Subcutaneous abdominal adipose tissue (tissue), 5 donors: ENCODE data around the gene DGUOK.

Source experiments
- H3K27ac ChIP-seq: one replicate; pipeline ENCODE4 v1.7.0; 2013; ENCODE audit warnings: low read depth, mild to moderate bottlenecking, inconsistent platforms, low read length, moderate library complexity
- H3K27me3 ChIP-seq, 5 donors: one replicate each; pipeline ENCODE4 v1.7.0; 2013; ENCODE audit warnings: low read length in 5 of 5, inconsistent platforms in 1 of 5; ENCODE audit not compliant: control insufficient read depth in 5 of 5, insufficient read depth in 4 of 5
- H3K36me3 ChIP-seq, 5 donors: one replicate each; pipeline ENCODE4 v1.7.0; 2013; ENCODE audit warnings: low read length in 5 of 5; ENCODE audit not compliant: control insufficient read depth in 5 of 5, insufficient read depth in 5 of 5
- H3K4me1 ChIP-seq, 5 donors: one replicate each; pipeline ENCODE4 v1.7.0; 2013; ENCODE audit warnings: low read length in 5 of 5, mild to moderate bottlenecking in 3 of 5, moderate library complexity in 1 of 5; ENCODE audit not compliant: control insufficient read depth in 5 of 5, insufficient read depth in 5 of 5
- H3K4me3 ChIP-seq, 5 donors: one replicate each; pipeline ENCODE4 v1.7.0; 2013; ENCODE audit warnings: low read length in 5 of 5, low read depth in 1 of 5
- H3K9ac ChIP-seq, 5 donors: one replicate each; pipeline ENCODE4 v1.7.0; 2013; ENCODE audit warnings: low read length in 5 of 5, mild to moderate bottlenecking in 4 of 5, moderate library complexity in 3 of 5
- H3K9me3 ChIP-seq, 5 donors: one replicate each; pipeline ENCODE4 v1.7.0; 2013; ENCODE audit warnings: low read length in 5 of 5; ENCODE audit not compliant: control insufficient read depth in 5 of 5
- donor health status: healthy.
- donor health status: healthy.
- donor health status: healthy.
- donor health status: healthy.
- donor health status: healthy.

The DGUOK gene

DNA sequence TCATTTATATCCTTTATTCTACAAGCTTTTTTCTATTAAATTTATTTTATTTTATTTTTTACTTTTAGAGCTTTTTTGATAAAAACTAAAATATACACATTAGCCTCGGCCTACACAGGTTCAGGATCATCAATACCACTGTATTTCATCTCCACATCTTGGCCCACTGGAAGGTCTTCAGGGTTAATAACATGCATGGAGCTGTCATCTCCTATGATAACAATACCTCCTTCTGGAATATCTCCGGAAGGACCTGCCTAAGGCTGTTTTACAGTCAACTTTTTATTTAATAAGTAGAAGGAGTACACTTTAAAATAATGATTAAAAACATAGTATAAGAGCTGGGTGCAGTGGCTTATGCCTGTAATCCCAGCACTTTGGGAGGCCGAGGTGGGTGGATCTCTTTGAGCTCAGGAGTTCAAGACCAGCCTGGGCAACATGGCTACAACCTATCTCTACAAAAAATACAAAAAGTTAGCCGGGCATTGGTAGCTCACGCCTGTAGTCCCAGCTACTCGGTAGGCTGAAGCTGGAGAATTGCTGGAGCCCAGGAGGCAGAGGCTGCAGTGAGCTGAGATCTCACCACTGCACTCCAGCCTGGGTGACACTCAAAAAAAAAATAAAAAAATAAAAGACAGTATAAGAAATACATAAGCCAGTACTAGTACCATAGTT lies 15.7 kb upstream of the DGUOK start:
- Histone ChIP-seq H3K36me3 (no peaks in the 10 kb centered on the region), H3K9ac (no peak overlapping the region), H3K27ac (no peak overlapping the region), H3K9me3 (no peaks in the 10 kb centered on the region), H3K4me3 (no peak overlapping the region), H3K4me1 (peaks cover 0 to 2% (median 0%) of the 10 kb centered on the region in 5 donors), H3K27me3 (no peaks in the 10 kb centered on the region)

DNA sequence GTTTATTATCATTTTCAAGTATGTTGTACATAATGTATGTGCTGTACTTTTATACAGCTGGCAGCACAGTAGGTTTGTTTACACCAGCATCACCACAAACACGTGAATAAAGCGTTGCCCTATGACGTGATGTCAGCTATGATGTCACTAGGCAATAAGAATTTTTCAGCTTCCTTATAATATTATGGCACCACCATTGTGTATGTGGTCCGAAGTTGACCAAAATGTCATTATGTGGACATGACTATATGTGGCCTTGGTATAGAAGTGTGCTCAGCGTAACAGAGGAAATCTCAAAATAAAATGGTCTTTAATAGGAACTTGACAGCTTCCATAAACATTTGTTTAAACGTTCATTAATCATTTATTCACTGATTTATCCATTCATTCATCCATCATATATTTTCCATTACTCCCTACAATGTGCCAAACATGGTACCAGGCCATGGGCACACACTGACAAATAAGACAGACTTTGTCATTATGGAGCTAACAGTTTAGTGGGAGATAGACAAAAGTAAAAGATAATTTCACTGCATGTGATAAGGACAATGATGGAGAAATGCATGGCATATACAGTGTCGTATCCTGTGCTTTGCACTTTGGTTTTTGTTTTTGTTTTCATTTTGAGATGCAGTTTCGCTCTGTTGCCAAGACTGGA lies 15.0 kb upstream of the DGUOK start:
- Histone ChIP-seq H3K27me3 (no peaks in the 10 kb centered on the region), H3K4me3 (no peak overlapping the region), H3K4me1 (peaks cover 0 to 2% (median 0%) of the 10 kb centered on the region in 5 donors), H3K27ac (no peak overlapping the region), H3K9ac (no peak overlapping the region), H3K9me3 (no peaks in the 10 kb centered on the region), H3K36me3 (no peaks in the 10 kb centered on the region)

DNA sequence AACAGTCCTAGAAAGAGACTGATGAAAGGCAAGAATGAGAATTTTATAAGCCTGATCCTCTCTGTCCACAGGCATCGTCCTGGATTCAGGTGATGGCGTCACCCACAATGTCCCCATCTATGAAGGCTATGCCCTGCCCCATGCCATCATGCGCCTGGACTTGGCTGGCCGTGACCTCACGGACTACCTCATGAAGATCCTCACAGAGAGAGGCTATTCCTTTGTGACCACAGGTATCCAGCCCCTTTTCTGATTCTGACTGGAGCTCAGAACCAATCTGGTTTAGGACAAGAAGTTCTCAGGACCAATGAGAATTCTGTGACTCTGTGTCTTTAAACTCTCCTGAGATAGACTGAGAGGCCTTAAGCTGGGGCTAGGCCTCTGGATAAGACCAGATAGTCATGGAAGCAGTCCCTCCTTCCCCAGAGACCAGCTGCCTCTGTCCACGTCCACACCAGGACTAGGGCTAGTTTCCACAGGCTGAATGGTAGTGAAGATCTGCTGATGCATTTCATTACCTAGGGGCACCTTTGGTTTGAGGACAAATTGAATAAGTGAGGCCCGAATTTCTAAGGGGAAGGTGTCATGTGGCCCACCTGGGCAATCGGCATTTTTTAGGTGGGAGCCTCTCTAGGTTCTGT lies 13.1 kb upstream of the DGUOK start:
- Histone ChIP-seq H3K9me3 (no peaks in the 10 kb centered on the region), H3K4me3 (no peak overlapping the region), H3K9ac (no peak overlapping the region), H3K27me3 (no peaks in the 10 kb centered on the region), H3K36me3 (no peaks in the 10 kb centered on the region), H3K4me1 (no peaks in the 10 kb centered on the region), H3K27ac (no peak overlapping the region)

GRCh38 chr2:73914667-73915066 lies 12.0 kb upstream of the DGUOK start:
- H3K4me3 ChIP-seq, result no peak overlapping the region
- no peak overlapping the region for H3K27ac ChIP-seq

DNA sequence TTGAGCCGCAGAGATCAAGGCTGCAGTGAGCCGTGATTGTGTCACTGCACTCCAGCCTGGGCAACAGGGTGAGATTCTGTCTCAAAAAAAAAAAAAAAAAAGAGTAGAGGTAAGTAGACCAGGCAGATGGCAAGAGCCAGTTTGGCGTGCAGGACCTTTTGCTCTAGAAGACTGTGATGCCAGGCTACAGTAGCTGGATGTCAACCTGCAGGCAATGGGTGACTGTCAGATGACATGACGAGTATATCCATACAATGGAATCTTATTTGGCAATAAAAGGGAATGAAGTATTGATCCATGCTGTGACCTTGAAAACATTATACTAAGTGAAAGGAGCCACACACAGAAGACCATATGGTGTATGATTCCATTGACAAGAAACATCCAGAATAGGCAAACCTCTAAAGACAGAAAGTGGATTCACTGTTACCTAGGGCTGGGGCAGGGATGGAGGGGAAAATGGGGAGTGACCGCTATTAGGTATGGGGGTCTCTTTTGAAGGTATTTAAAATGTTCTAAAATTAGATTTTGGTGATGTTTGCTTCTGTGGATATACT lies 11.2 kb upstream of the DGUOK start:
- H3K27ac ChIP-seq, result no peak overlapping the region
- peaks cover 0 to 8% (median under 1%) of the 10 kb centered on the region in 5 donors for H3K27me3 ChIP-seq
- H3K36me3 ChIP-seq, result no peaks in the 10 kb centered on the region
- H3K9me3 ChIP-seq, result no peaks in the 10 kb centered on the region
- no peaks in the 10 kb centered on the region for H3K4me1 ChIP-seq
- no peak overlapping the region for H3K9ac ChIP-seq
- H3K4me3 ChIP-seq, result no peak overlapping the region

More at GRCh38 chr2:73914667-73915066, 12.0 kb upstream of the DGUOK start:
- Histone ChIP-seq H3K9ac (no peak overlapping the region), H3K9me3 (no peaks in the 10 kb centered on the region), H3K27me3 (peaks cover 0 to 8% (median 0%) of the 10 kb centered on the region in 5 donors), H3K36me3 (no peaks in the 10 kb centered on the region), H3K4me1 (no peaks in the 10 kb centered on the region)

- no peaks in the 10 kb centered on the region for H3K9me3 ChIP-seq
- no peak overlapping the region for H3K4me3 ChIP-seq
- no peak overlapping the region for H3K9ac ChIP-seq
- H3K27me3 ChIP-seq, result peaks cover 4 to 11% (median 7%) of the 10 kb centered on the region in 5 donors
- no peaks in the 10 kb centered on the region for H3K4me1 ChIP-seq
- H3K36me3 ChIP-seq, result no peaks in the 10 kb centered on the region
- no peak overlapping the region for H3K27ac ChIP-seq
Observed at GRCh38 chr2:73916666-73917065, 10.0 kb upstream of the DGUOK start.

GRCh38 chr2:73917296-73917695 lies 9.4 kb upstream of the DGUOK start:
- H3K4me3 ChIP-seq, result no peak overlapping the region
- no peak overlapping the region for H3K9ac ChIP-seq
- H3K4me1 ChIP-seq, result no peaks in the 10 kb centered on the region
- H3K36me3 ChIP-seq, result no peaks in the 10 kb centered on the region
- H3K27ac ChIP-seq, result no peak overlapping the region
- peaks cover 4 to 11% (median 7%) of the 10 kb centered on the region in 5 donors for H3K27me3 ChIP-seq
- H3K9me3 ChIP-seq, result no peaks in the 10 kb centered on the region

DNA sequence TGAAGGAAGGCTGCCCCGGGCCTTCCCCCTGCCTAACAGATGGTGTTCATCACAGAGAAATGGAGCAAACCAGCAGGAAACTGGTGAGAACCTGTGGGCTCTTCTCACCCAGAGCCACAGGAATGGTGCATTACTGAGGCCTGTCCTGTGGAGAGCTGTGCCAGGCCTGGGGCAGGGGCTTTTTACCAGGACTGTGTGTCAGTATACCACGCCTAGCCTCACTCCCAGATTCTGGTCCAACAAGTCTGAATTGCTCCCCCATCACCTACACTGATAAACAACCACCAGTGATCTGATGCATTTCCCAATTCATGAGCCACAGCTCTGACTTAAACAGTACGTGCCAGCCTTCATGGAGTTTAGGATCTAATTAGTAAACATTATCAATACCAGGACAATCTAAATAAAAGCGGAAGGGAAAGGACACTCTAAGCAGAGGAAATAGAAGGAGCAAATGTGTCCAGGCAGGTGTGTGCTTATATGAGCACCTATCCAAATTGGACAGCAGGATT lies 8.9 kb upstream of the DGUOK start:
- Histone ChIP-seq H3K4me1 (no peaks in the 10 kb centered on the region), H3K9ac (no peak overlapping the region)

DNA sequence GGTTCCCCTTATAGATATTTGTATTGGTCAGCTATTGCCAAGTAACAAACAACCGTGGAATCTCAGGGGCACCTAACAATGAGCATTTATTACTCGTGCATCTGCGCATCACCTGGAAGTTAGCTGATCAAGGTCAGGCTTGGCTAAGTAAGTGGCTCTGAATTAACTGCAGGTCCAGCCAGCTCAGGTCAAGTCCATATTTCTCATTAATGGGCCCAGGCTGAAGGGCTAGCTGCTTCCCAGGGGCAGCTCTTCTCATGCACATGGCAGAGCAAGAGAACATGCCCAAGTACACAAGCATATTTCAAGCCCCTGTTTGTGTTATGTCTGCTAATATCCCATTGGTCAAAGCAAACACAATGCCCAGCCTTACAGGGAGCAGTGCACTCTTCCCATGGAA lies 7.8 kb upstream of the DGUOK start:
- Histone ChIP-seq H3K9ac (no peak overlapping the region), H3K4me1 (no peaks in the 10 kb centered on the region), H3K4me3 (no peak overlapping the region), H3K9me3 (no peaks in the 10 kb centered on the region), H3K27me3 (peaks cover 4 to 11% (median 7%) of the 10 kb centered on the region in 5 donors), H3K27ac (no peak overlapping the region), H3K36me3 (no peaks in the 10 kb centered on the region)

More for the DNA sequence above, 8.9 kb upstream of the DGUOK start:
- Histone ChIP-seq H3K27ac (no peak overlapping the region), H3K4me3 (no peak overlapping the region), H3K27me3 (peaks cover 4 to 11% (median 7%) of the 10 kb centered on the region in 5 donors), H3K36me3 (no peaks in the 10 kb centered on the region), H3K9me3 (no peaks in the 10 kb centered on the region)
